AG04450 (cell line): ENCODE data around the gene MARCHF4. TPM values are rescaled to one million over a fixed set of nuclear protein-coding genes. Genes with fewer than 3 reads are reported as not detected.

Source experiments
- CTCF ChIA-PET: fragments of 300-600, 350-600 bp; formaldehyde crosslinking; extraction: SDS; loops from one replicate; lab custom pipeline; 2022; ENCODE audit warnings: antibody characterized with exemption, inconsistent platforms; lab: Charles Lee
- POLR2A ChIA-PET: fragments of 350-600 bp; formaldehyde crosslinking; extraction: SDS; loops from one replicate; lab custom pipeline; 2021; ENCODE audit warnings: antibody characterized with exemption, inconsistent platforms; lab: Yijun Ruan, JAX
- DNase-seq: peaks from one replicate; pipeline ENCODE4 v3.0.0-alpha.2; 2011; ENCODE audit warnings: low read depth, low spot score
- H3K27ac ChIP-seq: one replicate; pipeline ENCODE4 v1.5.1; 2012; ENCODE audit warnings: low read depth, low read length, control low read depth
- H3K27me3 ChIP-seq: one replicate; pipeline ENCODE4 v1.6.0; 2012; ENCODE audit warnings: low read length; ENCODE audit not compliant: control insufficient read depth, insufficient read depth
- H3K4me3 ChIP-seq: 2 replicates; pipeline ENCODE4 v1.5.1; 2011; ENCODE audit warnings: mild to moderate bottlenecking, low read depth, low read length, control low read depth
- H3K9me3 ChIP-seq: 2 replicates; pipeline ENCODE4 v1.5.1; 2012; ENCODE audit warnings: low read length; ENCODE audit not compliant: control insufficient read depth, insufficient read depth
- CTCF ChIP-seq: IDR thresholded peaks from 2 replicates; pipeline ENCODE4 v1.5.1; 2011; ENCODE audit warnings: low read depth, low read length, control low read depth, inconsistent platforms
- polyA plus RNA-seq: library from polyadenylated mRNA; depleted of rRNA; stranded (reverse); fragments of >200 nt; gene quantifications from 2 replicates; pipeline ENCODE4 v1.2.3, GENCODE V29; 2011

The MARCHF4 gene
- polyA plus RNA-seq, 1 experiment: 3.8 TPM

- CTCF ChIA-PET: no interaction called here
- Histone ChIP-seq H3K9me3 (no peaks in the 10 kb centered on the region), H3K4me3 (no peak overlapping the region), H3K27me3 (no peaks in the 10 kb centered on the region), H3K27ac (peak overlapping the region; percentile 11)
- POLR2A ChIA-PET: no interaction called here
- no peak for TF ChIP-seq CTCF
- DNase-seq: no peak
Measured at GRCh38 chr2:216349366-216349765, 22.9 kb downstream of the MARCHF4 start.

GRCh38 chr2:216348756-216349308 lies 23.5 kb downstream of the MARCHF4 start:
- no peak overlapping the region for H3K27ac ChIP-seq
- POLR2A ChIA-PET: no interaction called here

GRCh38 chr2:216346781-216347180 lies 25.5 kb downstream of the MARCHF4 start:
- POLR2A ChIA-PET: no interaction called here
- DNase-seq: no peak
- CTCF ChIA-PET: no interaction called here
- Histone ChIP-seq H3K9me3 (no peaks in the 10 kb centered on the region), H3K27ac (no peak overlapping the region), H3K27me3 (no peaks in the 10 kb centered on the region), H3K4me3 (no peak overlapping the region)
- TF ChIP-seq CTCF: no peak

More at GRCh38 chr2:216348756-216349308, 23.5 kb downstream of the MARCHF4 start:
- CTCF ChIA-PET: no interaction called here
- H3K9me3 ChIP-seq: no peaks in the 10 kb centered on the region
- TF ChIP-seq CTCF: no peak
- no peak overlapping the region for H3K4me3 ChIP-seq
- no peaks in the 10 kb centered on the region for H3K27me3 ChIP-seq
- DNase-seq: no peak

GRCh38 chr2:216345846-216346245 lies 26.4 kb downstream of the MARCHF4 start:
- Histone ChIP-seq H3K9me3 (no peaks in the 10 kb centered on the region), H3K27me3 (no peaks in the 10 kb centered on the region), H3K27ac (no peak overlapping the region), H3K4me3 (no peak overlapping the region)
- no peak for DNase-seq
- POLR2A ChIA-PET: interaction anchor here (0.9 kb wide), 1 partner anchor 153 kb away, joined by 3 read pairs; the partner anchor contains the start of gene RPL37A
- TF ChIP-seq CTCF: no peak
- CTCF ChIA-PET: interaction anchor here (1.2 kb wide), 1 partner anchor 18 kb away, joined by 3 read pairs; no protein-coding TSS in a partner anchor

GRCh38 chr2:216344950-216345300 lies 27.4 kb downstream of the MARCHF4 start:
- no peak for DNase-seq
- POLR2A ChIA-PET: interaction anchor here (0.6 kb wide), 1 partner anchor 62 kb away, joined by 3 read pairs; no protein-coding TSS in a partner anchor
- CTCF ChIA-PET: no interaction called here
- no peak for TF ChIP-seq CTCF
- H3K9me3 ChIP-seq: no peaks in the 10 kb centered on the region
- no peak overlapping the region for H3K27ac ChIP-seq
- H3K4me3 ChIP-seq: no peak overlapping the region
- no peaks in the 10 kb centered on the region for H3K27me3 ChIP-seq
